Measurements from ENCODE around the gene TTF2. TPM values are rescaled to one million over a fixed set of nuclear protein-coding genes. Genes with fewer than 3 reads are reported as not detected.

TTF2 gene
- total RNA-seq, 1 experiment from 2014 or later = 88.8 TPM

GRCh38 chr1:117046781-117047180, 13.3 kb upstream of the TTF2 start:
- ChIA-PET POLR2A (no interaction called here), CTCF (no interaction called here)
- Mint-ChIP-seq H3K4me3 (no peak overlapping the region), H3K36me3 (no peaks in the 10 kb centered on the region), H3K4me1 (peaks cover 4% of the 10 kb centered on the region), H3K27ac (no peak overlapping the region), H3K27me3 (ENCODE audit: low read depth) (no peaks in the 10 kb centered on the region), H3K9me3 (no peaks in the 10 kb centered on the region)
- no peak for DNase-seq (ENCODE audit: low spot score)
- ATAC-seq = no peak
- TF ChIP-seq RELA (CRISPR knock-in tag; IDR thresholded peaks at IDR 0.05; ENCODE audit: borderline replicate concordance) (no peak), NFATC4 (CRISPR knock-in tag; IDR thresholded peaks at IDR 0.05) (no peak), USF1 (CRISPR knock-in tag; IDR thresholded peaks at IDR 0.05) (no peak), SOX15 (CRISPR knock-in tag; IDR thresholded peaks at IDR 0.05) (no peak), CTCF (IDR thresholded peaks at IDR 0.05) (no peak), PRDM15 (CRISPR knock-in tag; IDR thresholded peaks at IDR 0.05) (no peak), ESRRA (CRISPR knock-in tag; IDR thresholded peaks at IDR 0.05; ENCODE audit: borderline replicate concordance) (no peak), ZBTB43 (CRISPR knock-in tag; IDR thresholded peaks at IDR 0.05) (no peak), JAZF1 (CRISPR knock-in tag; IDR thresholded peaks at IDR 0.05) (no peak), E2F4 (CRISPR knock-in tag; IDR thresholded peaks at IDR 0.05; ENCODE audit: borderline replicate concordance, low read depth) (no peak), CBFB (CRISPR knock-in tag; IDR thresholded peaks at IDR 0.05; ENCODE audit: low read depth) (no peak), OVOL2 (CRISPR knock-in tag; IDR thresholded peaks at IDR 0.05; ENCODE audit: borderline replicate concordance) (no peak), ZNF317 (CRISPR knock-in tag; IDR thresholded peaks at IDR 0.05; ENCODE audit: borderline replicate concordance, low read depth) (no peak), ERG (CRISPR knock-in tag; IDR thresholded peaks at IDR 0.05) (no peak), ATF2 (CRISPR knock-in tag; IDR thresholded peaks at IDR 0.05; ENCODE audit: borderline replicate concordance, low read depth) (no peak), ZNF138 (CRISPR knock-in tag; conservative IDR thresholded peaks at IDR 0.05) (no peak), ZNF416 (CRISPR knock-in tag; IDR thresholded peaks at IDR 0.05) (no peak)
